ENCODE results near the gene PROM1.

DNA sequence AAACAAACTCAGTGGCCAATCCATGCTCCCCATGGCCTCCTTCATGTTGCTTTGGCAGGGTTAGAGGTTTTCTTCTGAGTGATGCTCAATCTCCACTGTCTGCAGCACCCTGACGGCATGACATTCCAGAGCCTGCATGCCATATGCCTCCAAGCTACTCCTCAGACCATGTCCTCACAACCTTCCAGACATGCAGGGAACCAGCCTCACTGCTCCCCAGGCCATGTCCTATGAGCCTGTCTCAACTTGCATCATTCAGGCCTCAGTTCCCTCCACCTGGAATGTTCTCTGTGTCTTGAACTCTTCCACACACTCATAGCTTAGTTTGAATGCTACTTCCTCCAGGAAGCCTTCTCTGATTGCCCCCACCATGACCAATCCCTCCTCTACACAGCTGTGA is 18.8 kb downstream of the PROM1 start:
- TF ChIP-seq, protein P1, sequence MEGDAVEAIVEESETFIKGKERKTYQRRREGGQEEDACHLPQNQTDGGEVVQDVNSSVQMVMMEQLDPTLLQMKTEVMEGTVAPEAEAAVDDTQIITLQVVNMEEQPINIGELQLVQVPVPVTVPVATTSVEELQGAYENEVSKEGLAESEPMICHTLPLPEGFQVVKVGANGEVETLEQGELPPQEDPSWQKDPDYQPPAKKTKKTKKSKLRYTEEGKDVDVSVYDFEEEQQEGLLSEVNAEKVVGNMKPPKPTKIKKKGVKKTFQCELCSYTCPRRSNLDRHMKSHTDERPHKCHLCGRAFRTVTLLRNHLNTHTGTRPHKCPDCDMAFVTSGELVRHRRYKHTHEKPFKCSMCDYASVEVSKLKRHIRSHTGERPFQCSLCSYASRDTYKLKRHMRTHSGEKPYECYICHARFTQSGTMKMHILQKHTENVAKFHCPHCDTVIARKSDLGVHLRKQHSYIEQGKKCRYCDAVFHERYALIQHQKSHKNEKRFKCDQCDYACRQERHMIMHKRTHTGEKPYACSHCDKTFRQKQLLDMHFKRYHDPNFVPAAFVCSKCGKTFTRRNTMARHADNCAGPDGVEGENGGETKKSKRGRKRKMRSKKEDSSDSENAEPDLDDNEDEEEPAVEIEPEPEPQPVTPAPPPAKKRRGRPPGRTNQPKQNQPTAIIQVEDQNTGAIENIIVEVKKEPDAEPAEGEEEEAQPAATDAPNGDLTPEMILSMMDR (conservative IDR thresholded peaks at IDR 0.05; ENCODE audit: low read length): no peak
- no peak for TF ChIP-seq EZH2phosphoT487 (IDR thresholded peaks at IDR 0.05; ENCODE audit: borderline replicate concordance)
